ENCODE results near the gene FHIP2A.
A peak's percentile ranks its signal among the peaks of the same experiment; 100 is the strongest.
"Not testable (repeated sequence)": the region's sequence is repeated elsewhere in the genome, so short reads cannot be mapped to it uniquely, and the experiment has no call there.

Gene FHIP2A, protein sequence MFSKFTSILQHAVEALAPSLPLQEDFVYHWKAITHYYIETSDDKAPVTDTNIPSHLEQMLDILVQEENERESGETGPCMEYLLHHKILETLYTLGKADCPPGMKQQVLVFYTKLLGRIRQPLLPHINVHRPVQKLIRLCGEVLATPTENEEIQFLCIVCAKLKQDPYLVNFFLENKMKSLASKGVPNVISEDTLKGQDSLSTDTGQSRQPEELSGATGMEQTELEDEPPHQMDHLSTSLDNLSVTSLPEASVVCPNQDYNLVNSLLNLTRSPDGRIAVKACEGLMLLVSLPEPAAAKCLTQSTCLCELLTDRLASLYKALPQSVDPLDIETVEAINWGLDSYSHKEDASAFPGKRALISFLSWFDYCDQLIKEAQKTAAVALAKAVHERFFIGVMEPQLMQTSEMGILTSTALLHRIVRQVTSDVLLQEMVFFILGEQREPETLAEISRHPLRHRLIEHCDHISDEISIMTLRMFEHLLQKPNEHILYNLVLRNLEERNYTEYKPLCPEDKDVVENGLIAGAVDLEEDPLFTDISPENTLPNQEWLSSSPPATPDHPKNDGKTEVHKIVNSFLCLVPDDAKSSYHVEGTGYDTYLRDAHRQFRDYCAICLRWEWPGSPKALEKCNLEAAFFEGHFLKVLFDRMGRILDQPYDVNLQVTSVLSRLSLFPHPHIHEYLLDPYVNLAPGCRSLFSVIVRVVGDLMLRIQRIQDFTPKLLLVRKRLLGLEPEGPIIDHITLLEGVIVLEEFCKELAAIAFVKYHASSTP

DNA sequence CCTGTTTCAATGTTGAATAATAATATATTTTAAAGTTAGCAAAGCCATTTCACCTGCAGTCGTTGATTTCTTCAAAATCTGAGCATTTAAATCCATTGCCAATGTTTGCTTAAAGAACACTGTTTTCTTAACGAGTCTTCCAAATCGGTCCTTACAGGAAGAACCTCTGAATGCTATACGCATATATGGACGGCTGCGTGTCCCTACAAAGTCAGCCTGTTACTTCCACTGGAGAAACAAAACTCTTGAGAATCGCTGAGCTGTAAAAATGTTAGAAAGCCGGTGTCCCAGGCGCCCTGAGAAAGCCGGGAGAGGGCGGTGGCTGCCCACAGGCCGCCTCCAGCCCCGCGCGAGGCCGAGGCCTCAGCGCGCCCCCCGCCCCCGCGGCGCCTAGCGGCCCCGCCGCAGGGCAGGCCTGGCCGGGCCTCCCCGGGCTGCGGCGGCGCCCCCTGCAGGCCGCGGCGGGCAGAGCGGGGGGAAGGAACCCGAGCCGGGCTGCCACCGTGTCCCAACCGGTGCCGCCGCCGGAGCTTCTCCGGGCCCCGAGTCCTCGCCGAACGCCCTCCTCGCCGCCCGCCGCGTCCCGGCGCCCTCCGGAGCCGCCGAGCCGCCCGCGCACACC, at the start of gene FHIP2A:
TSS of gene FHIP2A (plus strand) at position 488 of the 622 bp plus-strand sequence. CDS start 299 bp downstream, outside the sequence.
- peak; percentile 75 for DNase-seq (ENCODE audit: low read depth, low spot score)

DNA sequence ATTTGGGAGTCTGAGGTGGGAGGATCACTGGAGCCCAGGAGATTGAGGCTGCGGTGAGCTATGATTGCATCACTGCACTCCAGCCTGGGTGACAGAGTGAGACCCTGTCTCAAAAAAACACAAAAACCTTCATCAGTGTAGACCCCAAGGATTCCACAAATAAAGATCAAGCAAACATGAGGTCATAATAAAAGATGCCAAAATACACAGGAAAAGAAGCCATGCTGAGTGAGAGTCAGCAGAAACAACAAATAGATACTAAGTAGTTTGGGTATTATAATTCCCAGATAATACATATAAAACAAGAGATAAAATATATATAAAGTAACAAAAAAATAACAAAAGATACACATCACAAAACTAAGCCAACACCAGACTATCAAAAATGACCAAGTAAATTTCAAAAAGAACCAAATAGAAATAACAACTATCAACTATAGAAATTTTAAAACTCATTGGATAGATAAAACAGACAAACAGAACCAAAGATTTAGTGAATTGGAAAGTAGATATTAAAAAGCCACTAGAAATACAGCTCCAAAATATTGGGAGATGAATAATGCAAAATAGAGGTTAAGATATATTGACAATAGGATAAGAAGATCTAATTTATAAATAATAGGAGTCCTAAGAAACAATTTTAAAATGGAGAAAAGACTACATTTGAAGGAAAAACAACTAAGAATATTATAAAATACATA, 48.9 kb upstream of the FHIP2A start:
- no peak for DNase-seq (ENCODE audit: low read depth, low spot score)

DNA sequence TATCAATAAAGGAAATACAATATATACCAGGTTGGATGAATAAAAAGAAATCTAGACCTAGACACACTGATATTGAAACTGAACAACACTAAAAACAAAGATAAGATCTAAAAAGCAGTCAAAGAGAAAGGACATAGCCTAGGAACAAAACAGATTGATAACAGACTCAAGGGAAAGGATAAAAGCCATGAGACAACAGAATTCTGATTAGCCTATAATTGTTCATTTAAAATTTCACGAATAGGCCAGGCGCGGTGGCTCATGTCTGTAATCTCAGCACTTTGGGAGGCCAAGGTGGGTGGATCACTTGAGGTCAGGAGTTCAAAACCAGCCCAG, 48.4 kb upstream of the FHIP2A start:
- no peak for DNase-seq (ENCODE audit: low read depth, low spot score)

DNA sequence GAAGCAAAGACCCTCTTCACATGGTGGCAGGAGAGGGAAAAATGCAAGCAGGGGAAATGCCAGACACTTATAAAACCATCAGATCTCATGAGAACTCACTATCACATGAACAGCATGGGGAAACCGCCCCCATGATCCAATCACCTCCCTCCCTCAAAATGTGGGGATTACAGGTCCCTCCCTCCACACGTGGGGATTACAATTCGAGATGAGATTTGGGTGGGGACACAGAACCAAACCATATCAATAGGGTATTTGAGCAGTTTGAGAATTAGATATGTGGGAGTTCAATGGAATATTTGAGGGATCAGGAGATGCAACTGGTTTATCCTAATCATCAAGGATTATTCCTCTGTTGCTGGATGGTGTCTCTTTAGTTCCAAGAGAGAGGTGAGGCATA, 46.5 kb upstream of the FHIP2A start:
- not testable (repeated sequence) for DNase-seq (ENCODE audit: low read depth, low spot score)

DNA sequence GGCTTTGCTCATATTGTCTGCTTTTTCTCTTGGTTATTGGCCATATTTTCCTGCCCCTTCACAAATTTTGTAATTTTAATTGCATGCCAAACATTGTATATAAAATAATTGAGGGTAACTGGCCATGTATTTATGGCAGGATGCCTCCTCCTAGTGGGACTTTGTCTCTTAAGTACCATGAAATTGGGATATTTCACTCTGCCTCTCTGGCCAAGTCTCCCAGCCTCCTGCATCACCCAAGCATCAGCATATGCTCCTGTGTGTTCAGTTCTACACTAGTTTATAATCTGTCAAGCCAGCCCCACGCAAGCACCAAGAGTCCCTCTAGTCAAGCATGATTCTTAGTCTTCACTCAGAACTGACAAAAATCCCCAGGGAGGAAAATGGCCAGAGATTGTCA, 44.2 kb upstream of the FHIP2A start:
- no peak for DNase-seq (ENCODE audit: low read depth, low spot score)

DNA sequence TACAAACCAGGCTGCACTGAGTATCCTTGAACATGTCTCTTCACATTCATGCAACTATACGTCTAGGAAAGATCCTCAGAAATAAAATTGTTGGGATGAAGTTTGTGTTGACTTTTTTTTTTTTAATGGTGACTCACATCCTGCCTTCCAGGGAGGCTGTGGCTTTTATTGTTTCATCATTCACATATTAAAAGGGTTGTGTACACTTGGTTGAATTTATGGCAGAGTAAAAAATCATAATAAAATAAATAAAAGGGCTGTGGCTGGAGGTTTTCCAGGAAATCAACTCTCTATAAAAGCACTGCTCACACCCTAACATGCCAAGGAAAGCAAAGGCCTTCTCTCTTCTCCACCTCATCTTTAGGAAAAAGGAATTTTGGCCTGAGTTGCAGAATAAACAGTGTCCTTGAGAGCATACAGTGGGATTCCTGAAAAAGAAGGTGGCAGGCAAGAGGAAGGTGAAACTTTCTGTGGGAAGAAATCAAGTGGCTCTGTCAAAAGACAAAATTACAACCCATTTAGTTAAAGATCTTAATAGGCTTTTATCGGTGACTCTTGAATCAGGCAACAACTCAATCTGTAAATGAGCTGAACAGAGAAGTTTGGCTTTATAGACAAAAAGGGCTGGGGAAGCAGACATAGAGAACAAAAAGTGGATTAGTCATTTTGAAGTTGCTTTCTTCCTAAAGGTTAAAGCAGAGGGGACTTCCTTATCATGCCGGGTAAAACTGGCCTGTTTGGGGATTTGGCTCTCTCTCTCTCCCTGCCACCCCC, 41.6 kb upstream of the FHIP2A start:
- no peak for DNase-seq (ENCODE audit: low read depth, low spot score)

DNA sequence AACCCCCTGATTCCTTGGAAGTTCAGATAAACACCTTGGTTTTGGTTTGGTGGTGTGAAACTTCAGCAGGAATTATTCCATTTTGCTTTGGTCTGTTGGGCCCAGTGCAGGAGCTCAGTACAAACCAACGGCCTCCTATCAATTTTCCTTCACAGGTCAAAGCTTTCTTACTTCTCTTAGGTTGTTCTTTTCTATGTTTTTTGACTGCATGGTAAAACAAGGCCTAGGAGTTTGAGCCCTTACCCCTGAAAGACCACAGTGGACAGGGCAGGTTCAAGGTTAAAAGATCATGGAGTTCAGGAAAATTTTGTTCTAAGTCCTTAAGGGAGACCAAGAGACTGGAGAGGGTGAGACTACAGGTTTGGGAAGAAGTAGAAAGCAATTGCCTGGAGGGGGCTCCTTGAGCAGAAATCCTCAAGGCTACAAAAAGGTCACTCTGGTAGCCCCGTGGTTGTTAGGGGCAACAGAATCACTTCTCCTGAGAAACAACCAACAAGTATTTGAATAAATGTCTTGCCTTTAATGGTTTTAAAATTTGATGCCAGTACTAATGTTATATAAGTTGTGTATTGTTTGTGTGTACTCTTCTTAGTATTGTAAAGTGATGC, 40.9 kb upstream of the FHIP2A start:
- peak; percentile 9 for DNase-seq (ENCODE audit: low read depth, low spot score)

DNA sequence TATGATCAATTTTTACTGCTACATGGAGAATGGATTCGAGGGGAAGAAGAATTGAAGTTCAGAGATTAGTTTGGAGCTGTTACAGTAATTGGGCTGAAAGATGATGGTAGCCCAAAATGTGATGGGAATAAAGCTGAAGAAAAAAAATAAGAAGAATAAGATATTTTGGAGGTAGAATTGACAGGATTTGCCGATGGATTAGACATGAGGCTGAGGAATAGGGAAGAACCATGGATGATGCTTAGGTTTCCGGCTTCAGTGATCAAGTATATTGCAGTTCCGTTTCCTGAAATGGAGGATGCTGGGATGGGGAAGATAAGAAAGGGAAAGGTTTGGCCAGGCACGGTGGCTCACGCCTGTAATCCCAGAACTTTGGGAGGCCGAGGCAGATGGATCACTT, 38.9 kb upstream of the FHIP2A start:
- DNase-seq (ENCODE audit: low read depth, low spot score), result no peak

DNA sequence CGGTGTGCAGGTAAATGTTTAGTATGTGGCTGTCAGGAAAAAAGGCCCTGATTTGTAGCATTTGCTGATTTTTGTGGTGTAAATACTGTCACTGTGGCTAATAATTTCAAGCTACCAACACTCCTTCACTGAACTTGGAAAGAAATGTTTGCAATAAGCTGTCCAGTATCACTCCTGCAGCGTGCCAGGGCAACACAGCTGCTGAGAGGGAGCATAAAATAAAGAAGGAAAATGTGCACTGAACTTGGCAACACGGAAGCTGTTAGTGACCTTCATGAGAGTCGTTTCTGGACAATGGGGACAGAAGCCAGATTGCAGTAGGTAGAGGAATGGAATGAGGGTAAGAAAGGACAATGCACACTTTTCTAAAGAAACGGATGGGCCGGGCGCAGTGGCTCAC, 37.9 kb upstream of the FHIP2A start:
- DNase-seq (ENCODE audit: low read depth, low spot score), result no peak

DNA sequence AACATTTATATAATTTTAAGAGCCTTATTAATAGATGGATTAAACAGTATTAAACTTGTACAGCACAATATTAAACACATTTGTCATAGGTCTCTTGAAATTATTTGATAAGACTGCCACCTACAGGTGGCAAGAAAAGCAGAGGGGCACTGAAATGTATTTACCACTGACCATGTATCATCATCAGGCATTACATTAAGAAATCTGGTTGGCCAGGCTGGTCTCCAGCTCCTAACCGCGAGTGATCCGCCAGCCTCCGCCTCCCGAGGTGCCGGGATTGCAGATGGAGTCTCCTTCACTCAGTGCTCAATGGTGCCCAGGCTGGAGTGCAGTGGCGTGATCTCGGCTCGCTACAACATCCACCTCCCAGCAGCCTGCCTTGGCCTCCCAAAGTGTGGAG, 35.1 kb upstream of the FHIP2A start:
- DNase-seq (ENCODE audit: low read depth, low spot score), result not testable (repeated sequence)

DNA sequence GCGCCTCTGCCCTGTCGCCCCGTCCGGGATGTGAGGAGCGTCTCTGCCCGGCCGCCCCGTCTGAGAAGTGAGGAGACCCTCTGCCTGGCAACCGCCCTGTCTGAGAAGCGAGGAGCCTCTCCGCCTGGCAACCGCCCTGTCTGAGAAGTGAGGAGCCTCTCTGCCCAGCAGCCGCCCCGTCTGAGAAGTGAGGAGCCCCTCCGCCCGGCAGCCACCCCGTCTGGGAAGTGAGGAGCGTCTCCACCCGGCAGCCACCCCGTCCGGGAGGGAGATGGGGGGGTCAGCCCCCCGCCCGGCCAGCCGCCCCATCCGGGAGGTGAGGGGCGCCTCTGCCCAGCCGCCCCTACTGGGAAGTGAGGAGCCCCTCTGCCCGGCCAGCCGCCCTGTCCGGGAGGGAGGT, 34.4 kb upstream of the FHIP2A start:
- not testable (repeated sequence) for DNase-seq (ENCODE audit: low read depth, low spot score)

DNA sequence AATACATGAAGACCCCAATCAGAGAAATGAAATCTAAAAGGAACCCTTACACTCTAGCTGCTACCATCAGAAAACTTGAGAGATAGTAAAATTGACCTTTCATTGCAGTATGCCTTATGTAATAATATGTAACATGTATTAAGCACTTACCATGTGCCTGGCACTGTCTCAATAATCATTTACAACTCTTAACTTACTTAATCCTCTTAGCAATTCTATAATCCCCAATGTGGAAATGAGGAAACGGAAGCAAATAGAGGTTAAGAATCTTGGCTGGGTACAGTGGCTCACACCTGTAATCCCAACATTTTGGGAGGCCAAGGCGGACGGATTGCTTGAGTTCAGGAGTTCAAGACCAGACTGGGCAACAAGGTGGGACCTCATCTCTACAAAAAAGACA, 29.8 kb upstream of the FHIP2A start:
- no peak for DNase-seq (ENCODE audit: low read depth, low spot score)

DNA sequence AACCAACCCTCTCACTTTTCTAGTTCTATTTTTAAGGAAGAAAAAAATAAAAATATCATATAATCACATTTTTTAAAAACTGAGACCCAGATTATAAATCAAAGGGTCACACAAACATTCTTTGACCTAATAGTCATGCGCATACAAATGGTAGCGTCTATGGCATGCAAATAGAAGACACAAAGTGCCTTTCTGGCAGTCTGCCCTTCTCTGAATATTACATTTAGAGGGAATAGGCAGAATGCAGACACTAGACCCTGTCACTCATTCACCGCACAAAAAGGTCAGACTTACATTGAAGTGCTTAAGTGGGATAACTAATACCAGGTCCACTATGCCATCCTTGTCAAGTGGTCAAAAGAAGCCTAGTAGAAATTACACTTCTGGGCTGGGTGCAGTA, 26.5 kb upstream of the FHIP2A start:
- DNase-seq (ENCODE audit: low read depth, low spot score), result no peak

DNA sequence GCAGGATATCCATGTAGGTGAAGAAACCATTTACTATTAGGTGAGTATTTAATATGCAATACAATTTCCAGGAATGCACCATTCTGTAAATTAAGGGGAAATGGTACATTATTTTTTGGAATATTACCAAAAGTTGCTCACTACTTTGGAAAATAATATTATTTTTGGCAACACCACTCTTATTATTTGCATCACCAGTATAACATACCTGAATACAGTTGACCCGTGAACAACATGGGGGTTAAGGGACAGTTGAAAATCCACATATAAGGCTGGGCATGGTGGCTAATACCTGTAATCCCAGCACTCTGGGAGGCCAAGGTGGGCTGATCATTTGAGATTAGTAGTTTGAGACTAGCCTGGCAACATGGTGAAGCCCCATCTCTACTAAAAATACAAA, 21.2 kb upstream of the FHIP2A start:
- no peak for DNase-seq (ENCODE audit: low read depth, low spot score)

DNA sequence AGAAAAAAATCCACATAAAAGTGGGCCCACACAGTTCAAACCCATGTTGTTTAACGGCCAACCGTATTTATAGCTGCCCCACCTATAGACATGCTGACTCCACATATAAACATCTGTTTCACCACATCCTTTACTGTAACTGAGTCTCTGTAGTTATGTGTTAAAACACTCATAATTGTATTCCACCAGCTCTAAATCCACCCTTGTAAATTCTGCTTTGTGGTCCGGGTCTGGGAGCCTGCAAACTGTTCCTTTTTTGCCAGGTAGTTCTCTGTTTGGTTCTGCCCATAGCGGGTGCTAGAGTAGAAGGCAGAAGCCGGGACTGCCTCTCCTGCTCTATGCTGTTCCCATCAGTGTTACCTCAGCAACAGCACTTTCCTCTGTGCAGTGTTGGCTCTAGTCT, 20.2 kb upstream of the FHIP2A start:
- DNase-seq (ENCODE audit: low read depth, low spot score), result no peak

DNA sequence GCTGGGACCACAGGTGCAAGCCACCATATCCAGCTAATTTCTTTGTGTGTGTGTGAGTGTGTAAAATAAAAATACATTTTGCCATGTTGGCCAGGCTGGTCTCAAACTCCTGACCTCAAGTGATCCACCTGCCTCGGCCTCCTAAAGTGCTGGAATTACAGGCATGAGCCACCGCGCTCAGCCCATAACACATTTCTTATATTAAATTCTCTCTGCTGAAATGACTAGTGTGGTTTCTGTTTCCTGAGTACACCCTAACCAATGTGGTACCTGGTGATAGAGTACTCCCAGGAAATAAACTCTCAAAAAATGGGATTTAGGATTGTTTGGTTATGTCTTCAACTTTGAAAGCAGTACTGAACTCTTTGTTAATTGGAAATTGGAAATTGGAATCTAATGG, 19.4 kb upstream of the FHIP2A start:
- DNase-seq (ENCODE audit: low read depth, low spot score), result no peak

DNA sequence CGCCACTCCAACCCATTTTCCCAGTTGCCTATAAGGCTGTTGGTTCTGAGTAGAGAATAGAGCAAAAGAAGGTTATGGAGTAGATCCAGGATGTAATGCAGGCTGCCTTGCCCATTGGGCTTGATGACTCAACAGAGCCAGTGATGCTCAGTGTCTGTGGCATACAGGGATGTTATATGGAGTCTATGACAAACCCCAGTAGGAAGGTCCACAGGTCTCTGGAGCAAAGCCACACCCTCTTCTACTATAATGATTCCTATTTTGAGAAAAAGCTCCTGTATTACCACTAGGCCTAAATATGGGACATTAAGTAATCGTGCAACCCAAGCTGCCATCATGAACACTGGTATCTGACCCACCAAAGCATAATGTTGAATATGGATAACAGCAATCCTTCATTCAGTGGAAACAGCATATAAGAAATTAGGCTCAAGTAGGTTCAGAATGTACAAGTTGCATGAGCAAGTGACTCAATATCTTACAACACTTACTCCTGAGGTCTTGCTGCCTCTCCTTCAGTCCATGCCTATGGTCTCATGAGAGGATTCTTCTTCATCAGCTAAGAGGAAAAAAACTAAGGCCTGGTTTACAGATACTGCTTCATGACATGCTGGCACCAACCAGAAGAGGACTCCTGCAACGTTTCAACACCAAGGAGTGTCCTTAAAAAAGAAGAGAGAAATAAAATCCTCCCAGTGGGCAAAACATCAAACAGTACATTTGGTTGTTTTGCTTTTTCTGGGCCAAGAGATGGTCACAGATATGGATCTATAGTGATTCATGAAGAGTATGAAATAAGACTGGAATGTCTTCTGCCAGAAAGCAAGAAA, 14.8 kb upstream of the FHIP2A start:
- DNase-seq (ENCODE audit: low read depth, low spot score), result no peak

DNA sequence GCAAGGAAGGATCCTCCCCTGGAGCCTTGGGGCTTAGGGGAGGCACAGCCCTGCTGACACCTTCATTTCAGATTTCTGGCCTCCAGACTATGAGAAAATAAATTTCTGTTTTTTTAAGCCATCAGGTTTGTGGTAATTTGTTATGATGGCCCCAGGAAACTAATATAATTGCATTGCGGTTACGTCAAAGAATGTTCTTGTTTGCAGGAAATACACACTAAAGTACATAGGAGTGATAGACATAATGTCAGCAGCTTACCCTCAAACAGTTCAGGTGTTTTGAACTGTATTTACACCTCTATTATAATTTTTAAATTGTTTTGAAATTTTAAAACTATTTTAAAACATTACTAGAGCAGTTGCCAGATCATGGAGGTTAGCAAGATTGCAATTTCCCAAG, 12.6 kb upstream of the FHIP2A start:
- DNase-seq (ENCODE audit: low read depth, low spot score), result no peak

DNA sequence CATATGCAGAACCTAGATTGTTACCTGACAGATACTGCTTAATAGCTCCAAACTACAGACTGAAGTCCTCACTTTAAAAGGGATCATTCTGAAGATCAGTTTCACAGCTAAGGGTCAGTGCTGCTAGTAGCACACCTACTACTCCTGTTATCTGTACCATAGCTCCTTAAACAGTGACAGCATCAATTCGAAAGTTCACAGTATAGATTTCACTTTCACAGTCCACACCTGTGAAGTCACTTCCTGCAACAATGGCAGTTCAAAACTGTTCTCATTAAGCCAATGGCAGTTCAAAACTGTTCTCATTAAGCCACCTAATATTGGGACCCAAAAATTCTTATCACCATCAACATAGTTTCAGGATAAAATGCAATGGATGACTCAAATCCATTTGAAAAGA, 10.7 kb upstream of the FHIP2A start:
- DNase-seq (ENCODE audit: low read depth, low spot score), result no peak

DNA sequence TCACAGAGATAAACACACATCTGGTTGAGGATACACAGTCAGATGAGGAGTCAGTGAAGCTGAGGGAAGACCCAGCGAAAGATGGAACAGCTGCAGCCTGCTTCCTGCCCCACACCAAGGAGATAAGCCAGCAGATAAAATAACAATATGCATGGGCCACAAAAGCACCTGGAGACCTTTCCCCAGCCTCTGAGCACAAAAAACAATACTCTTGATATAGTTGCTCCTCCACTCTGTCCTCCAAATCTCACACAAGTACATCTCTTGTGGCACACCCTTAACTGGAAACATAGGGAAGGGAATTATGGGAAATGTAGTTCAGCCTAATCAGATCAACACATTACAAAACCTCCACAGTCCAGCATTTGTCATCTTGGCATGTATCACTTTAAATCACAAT, 9.7 kb upstream of the FHIP2A start:
- DNase-seq (ENCODE audit: low read depth, low spot score), result no peak
